SU-DHL-6 (cell line): ENCODE data around the gene MYRF.

Source experiments
- H2AFZ ChIP-seq: fragments of 200-600 bp; sonication (generic); 2 replicates; pipeline ENCODE4 v1.6.1; 2014; ENCODE audit warnings: low read depth, mild to moderate bottlenecking, moderate library complexity, mixed read lengths, antibody characterized with exemption, low read length; ENCODE audit not compliant: severe bottlenecking
- H3F3A ChIP-seq: fragments of 200-600 bp; shearing (Covaris generic); 2 replicates; pipeline ENCODE4 v1.6.0; 2016; ENCODE audit warnings: antibody characterized with exemption, mild to moderate bottlenecking; ENCODE audit not compliant: insufficient read depth
- H3K27ac ChIP-seq: fragments of 200-600 bp; sonication (generic); 2 replicates; pipeline ENCODE4 v1.5.1; 2016; ENCODE audit warnings: low read depth, mild to moderate bottlenecking, low read length, moderate library complexity, mixed read lengths
- H3K27me3 ChIP-seq: fragments of 200-600 bp; sonication (generic), shearing (Covaris generic); 2 replicates; pipeline ENCODE4 v1.6.0; 2014; ENCODE audit warnings: mild to moderate bottlenecking, low read length
- H3K36me3 ChIP-seq: fragments of 200-600 bp; sonication (generic); 2 replicates; pipeline ENCODE4 v1.6.1; 2014; ENCODE audit warnings: mild to moderate bottlenecking, low read length, mixed read lengths
- H3K4me2 ChIP-seq: fragments of 300-600, 200-600 bp; shearing (Covaris generic), sonication (generic); 2 replicates; pipeline ENCODE4 v1.6.0; 2014; ENCODE audit warnings: low read length, low read depth, mild to moderate bottlenecking; ENCODE audit not compliant: poor library complexity, severe bottlenecking
- H3K4me3 ChIP-seq: fragments of 200-600 bp; sonication (generic); 2 replicates; pipeline ENCODE4 v1.5.1; 2014; ENCODE audit warnings: antibody characterized with exemption, low read length, mild to moderate bottlenecking, mixed read lengths; ENCODE audit not compliant: insufficient read depth, poor library complexity, severe bottlenecking
- H3K79me2 ChIP-seq: fragments of 200-600 bp; sonication (generic); 2 replicates; pipeline ENCODE4 v1.6.1; 2014; ENCODE audit warnings: mild to moderate bottlenecking, low read length, moderate library complexity; ENCODE audit not compliant: insufficient read depth
- H3K9ac ChIP-seq: fragments of 200-600 bp; sonication (generic); 2 replicates; pipeline ENCODE4 v1.7.0; 2014; ENCODE audit warnings: mild to moderate bottlenecking, low read length
- H3K9me2 ChIP-seq: fragments of 200-600 bp; sonication (generic); replicated peaks from 2 replicates; pipeline ENCODE4 v1.6.1; 2014; ENCODE audit warnings: low read length; ENCODE audit not compliant: insufficient read depth
- H3K9me3 ChIP-seq: fragments of 200-600 bp; sonication (generic); 2 replicates; pipeline ENCODE4 v1.6.1; 2014; ENCODE audit warnings: low read length, mixed read lengths; ENCODE audit not compliant: insufficient read depth
- H4K20me1 ChIP-seq: fragments of 200-600 bp; sonication (generic); 2 replicates; pipeline ENCODE4 v1.6.1; 2014; ENCODE audit warnings: low read depth, mild to moderate bottlenecking, antibody characterized with exemption, low read length, moderate library complexity, mixed read lengths
- CTCF ChIP-seq: fragments of 200-600 bp; sonication (generic); IDR thresholded peaks from one replicate; pipeline ENCODE4 v1.5.1; 2017; ENCODE audit warnings: antibody characterized with exemption, mild to moderate bottlenecking, low read length, moderate library complexity; ENCODE audit not compliant: insufficient read depth, poor library complexity, severe bottlenecking
- EZH2phosphoT487 ChIP-seq: fragments of 200-600 bp; sonication (generic), shearing (Covaris generic); conservative IDR thresholded peaks from 2 replicates; pipeline ENCODE4 v1.6.1; 2018; ENCODE audit warnings: mild to moderate bottlenecking, antibody characterized with exemption, low read length, moderate library complexity, mixed read lengths

Gene MYRF

GRCh38 chr11:61750631-61751273, 1.7 kb upstream of the MYRF start:
- Histone ChIP-seq H3K4me3 (no peak overlapping the region), H3K9me2 (no peaks in the 10 kb centered on the region), H3K9me3 (no peaks in the 10 kb centered on the region), H3K9ac (no peak overlapping the region), H3K27ac (no peak overlapping the region), H3K36me3 (no peaks in the 10 kb centered on the region), H3K79me2 (no peaks in the 10 kb centered on the region), H4K20me1 (no peaks in the 10 kb centered on the region), H2AFZ (no peak overlapping the region), H3K27me3 (no peaks in the 10 kb centered on the region), H3F3A (no peaks in the 10 kb centered on the region), H3K4me2 (no peak overlapping the region)
- TF ChIP-seq EZH2phosphoT487 (no peak), CTCF (no peak)

GRCh38 chr11:61751384-61751783, 1.1 kb upstream of the MYRF start:
- Histone ChIP-seq H3K36me3 (no peaks in the 10 kb centered on the region), H3K27ac (no peak overlapping the region), H3F3A (no peaks in the 10 kb centered on the region), H3K27me3 (no peaks in the 10 kb centered on the region), H3K79me2 (no peaks in the 10 kb centered on the region), H4K20me1 (no peaks in the 10 kb centered on the region), H3K4me2 (no peak overlapping the region), H2AFZ (no peak overlapping the region), H3K9me3 (no peaks in the 10 kb centered on the region), H3K4me3 (no peak overlapping the region), H3K9ac (no peak overlapping the region), H3K9me2 (no peaks in the 10 kb centered on the region)
- TF ChIP-seq EZH2phosphoT487 (no peak), CTCF (no peak)

GRCh38 chr11:61752925-61753521, 587 bp downstream of the MYRF start:
- Histone ChIP-seq H3K9ac (no peak overlapping the region), H3K27me3 (no peaks in the 10 kb centered on the region), H3K36me3 (no peaks in the 10 kb centered on the region), H3K27ac (no peak overlapping the region), H3F3A (no peaks in the 10 kb centered on the region), H4K20me1 (no peaks in the 10 kb centered on the region), H2AFZ (no peak overlapping the region), H3K4me2 (peak overlapping the region; percentile 40), H3K4me3 (peak overlapping the region; percentile 28), H3K9me3 (no peaks in the 10 kb centered on the region), H3K9me2 (no peaks in the 10 kb centered on the region), H3K79me2 (no peaks in the 10 kb centered on the region)
- no peak for TF ChIP-seq CTCF
- no peak for TF ChIP-seq EZH2phosphoT487
